IMR-90 (cell line): Measurements from ENCODE around the gene S1PR2.

Experiments
- RAD21 ChIP-seq: IDR thresholded peaks from 2 replicates; pipeline ENCODE4 v1.6.1; 2012; ENCODE audit warnings: low read length, improper control_type of control experiment
- RCOR1 ChIP-seq: IDR thresholded peaks from 2 replicates; pipeline ENCODE4 v1.6.1; 2012; ENCODE audit warnings: mild to moderate bottlenecking, low read length, improper control_type of control experiment; ENCODE audit not compliant: insufficient replicate concordance

GRCh38 chr19:10222201-10222890, 8.8 kb downstream of the S1PR2 start:
- TF ChIP-seq RAD21 (no peak), RCOR1 (no peak)
